Activated T-cell treated with anti-CD3 and anti-CD28 coated beads, Interleukin-2, amount 50 U/mL, for 1 hour (primary cell): ENCODE results near the gene CYTH1.

ENCODE experiments used
- DNase-seq: peaks from one replicate; pipeline ENCODE4 v3.0.0-alpha.2; 2020

The CYTH1 gene

DNA sequence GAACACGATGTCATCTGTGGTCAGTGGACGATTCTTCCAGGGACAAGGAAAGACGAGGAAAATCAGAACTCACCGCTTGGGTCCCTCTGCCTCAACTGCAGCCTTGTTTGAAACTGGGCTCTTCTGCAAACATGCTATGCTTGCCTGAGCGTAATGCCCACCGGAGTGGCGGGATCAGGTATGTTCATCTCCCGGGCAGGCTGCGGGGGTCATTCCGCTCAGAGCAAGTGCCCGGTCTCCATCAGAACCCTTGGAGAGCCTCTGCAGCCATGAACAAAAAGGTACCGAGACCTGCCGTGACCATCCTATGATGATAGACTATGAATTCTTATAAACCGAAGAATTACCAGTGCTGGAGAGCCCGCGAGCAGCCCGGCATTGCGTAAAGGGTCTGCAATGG is 140.4 kb downstream of the CYTH1 start:
- no peak for DNase-seq

DNA sequence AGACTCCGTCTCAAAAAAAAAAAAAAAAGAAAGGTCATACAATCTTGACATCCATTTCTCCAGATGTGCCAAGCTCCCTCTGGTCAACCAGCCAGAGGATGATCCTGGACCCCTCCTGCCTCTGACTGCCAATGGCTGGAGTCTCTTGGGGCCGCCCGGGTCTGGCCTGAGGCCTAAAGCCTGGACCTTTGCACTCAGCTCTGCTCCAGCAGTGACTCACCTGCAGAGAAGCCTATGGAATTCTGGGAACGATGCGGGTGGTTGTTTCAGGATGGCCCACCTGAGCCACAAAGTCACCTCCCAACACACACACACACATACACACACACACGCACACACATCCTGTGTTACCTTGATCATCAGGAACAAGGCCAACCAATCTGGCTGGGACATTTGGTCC is 140.8 kb downstream of the CYTH1 start:
- no peak for DNase-seq

DNA sequence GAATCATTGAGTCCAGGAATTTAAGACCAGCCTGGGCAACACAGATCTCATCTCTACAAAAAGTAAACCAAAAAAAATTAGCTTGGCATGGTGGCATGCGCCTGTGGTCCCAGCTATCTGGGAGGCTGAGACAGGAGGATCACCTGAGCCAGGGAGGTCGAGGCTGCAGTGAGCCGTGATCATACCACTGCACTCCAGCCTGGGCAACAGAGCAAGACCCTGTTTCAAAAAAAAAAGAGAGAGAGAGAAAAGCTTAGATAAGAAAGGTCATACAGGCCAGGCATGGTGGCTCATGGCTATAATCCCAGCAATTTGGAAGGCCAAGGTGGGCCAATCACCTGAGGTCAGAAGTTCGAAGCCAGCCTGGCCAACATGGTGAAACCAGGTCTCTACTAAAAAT is 141.4 kb downstream of the CYTH1 start:
- DNase-seq, result no peak

DNA sequence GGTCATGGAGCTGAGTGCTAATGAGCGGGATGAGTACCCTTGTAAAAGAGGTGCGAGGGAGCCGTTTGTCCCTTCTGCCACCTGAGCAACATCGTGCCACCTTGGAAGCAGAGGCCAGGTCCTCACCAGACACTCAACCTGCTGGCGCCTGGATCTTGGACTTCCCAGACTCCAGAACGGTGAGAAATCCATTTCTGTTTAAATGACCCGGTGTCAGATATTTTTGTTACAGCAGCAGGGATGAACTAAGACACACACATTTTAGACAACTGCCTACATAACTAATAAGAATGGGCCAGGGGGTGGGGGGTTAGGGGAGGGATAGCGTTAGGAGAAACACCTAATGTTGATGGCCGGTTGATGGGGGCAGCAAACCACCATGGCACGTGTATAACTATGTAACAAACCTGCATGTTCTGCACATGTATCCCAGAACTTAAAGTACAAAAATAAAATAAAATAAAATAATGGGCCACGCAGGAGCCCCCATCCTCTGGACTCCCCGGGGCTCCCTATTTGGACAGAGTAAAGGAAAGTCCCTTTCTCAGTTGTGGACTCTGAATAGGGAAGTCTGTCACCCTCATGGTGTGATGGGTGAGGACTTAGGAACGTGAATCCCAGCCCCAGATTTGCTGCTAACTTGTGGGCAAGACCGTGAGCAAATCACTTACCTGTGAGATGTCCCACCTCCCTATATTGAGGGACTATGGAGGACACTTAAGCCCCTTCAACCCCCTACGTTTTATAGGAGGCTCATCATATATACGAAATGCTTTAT is 144.2 kb downstream of the CYTH1 start:
- DNase-seq, result no peak

DNA sequence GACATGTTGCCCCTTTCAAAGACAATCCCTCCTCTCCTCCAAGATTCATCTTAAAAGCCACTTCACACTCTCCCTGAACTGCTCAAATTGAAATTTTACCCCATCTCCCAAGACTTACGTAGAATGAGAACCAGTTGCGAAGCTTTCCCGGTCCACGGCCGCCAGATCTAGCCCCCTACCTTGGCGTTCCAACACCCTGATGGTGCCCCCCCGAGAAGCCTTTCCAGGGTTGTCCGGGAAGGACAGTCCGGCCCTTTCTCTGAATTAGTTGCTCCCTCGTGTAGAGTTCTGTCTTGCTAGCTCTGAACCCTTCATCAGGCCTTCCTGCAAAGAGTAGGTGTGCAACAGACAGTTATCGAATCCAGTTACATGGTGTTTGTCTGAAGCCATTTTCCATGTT is 144.9 kb downstream of the CYTH1 start:
- DNase-seq, result no peak

DNA sequence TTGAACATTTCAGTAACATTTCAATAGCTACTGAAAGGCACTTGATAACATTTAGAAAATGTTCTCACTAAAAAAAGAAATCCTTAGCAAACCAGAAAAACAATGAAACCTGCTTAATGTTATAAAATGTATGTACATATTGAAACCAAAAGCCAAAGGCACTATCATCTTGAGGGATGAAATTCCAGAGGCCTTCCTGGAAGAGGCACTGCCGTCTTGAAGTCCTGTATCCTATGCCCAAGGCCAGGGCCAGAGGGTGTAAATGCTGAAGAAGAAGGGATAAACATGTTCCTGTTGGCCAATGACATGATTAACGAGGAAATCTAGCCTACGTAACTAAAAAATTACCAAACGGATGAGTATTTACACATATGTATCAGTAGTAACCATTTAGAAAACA is 147.9 kb downstream of the CYTH1 start:
- DNase-seq, result no peak

- no peak for DNase-seq
Observed at GRCh38 chr17:78629436-78629995, 152.6 kb downstream of the CYTH1 start.

GRCh38 chr17:78628547-78629435 is 153.3 kb downstream of the CYTH1 start:
- DNase-seq, result no peak

DNA sequence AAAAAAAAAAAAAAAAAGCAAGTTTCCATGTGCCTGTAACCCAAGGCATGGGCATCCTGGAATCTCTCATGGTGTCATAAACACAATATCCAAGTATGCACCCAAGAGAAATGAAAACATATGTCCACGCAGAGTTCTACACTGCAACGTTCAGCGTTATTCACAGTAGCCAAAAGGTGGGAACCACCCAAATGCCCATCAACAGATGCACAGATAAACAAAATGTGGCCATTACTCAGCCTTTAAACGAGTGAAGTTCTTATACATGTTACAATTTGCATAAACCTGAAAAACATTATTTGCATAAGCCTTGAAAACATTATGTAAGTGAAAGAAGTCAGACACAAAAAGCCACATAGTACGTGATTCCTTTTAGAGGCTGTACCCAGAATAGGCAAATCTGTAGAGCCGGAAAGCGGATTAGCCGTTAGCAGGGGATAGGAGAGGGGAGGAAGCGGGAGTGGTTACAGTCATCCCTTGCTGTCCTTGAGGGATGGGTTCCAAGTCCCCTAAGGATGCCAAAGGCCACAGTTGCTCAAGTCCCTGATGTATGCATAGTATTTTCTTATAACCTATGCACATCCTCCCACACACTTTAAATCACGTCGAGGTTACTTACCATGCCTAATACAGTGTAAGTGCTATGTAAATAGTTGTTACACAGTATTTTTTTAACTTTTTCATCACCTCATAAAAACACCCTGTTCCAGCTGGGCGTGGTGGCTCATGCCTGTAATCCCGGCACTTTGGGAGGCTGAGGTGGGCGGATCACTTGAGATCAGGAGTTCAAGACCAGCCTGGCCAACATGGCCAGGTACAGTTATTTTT is 157.5 kb downstream of the CYTH1 start:
- no peak for DNase-seq
